Pancreas (tissue), 10 donors: Measurements from ENCODE around the gene S1PR3. TPM values are rescaled to one million over a fixed set of nuclear protein-coding genes. Genes with fewer than 3 reads are reported as not detected.

ENCODE experiments used
- ATAC-seq, 4 donors: fragments of 200-7000 bp; cut with Tn5 transposase; one replicate each; pipeline versions ENCODE4 v1.8.0 to v1.9.1; 2020; ENCODE audit warnings: mild to moderate bottlenecking in 4 of 4, moderate library complexity in 4 of 4
- DNase-seq, 6 donors: peaks; one replicate each; pipeline ENCODE4 v3.0.0-alpha.2; 2020
- FAIRE-seq: peaks from 2 replicates; lab custom pipeline; 2012; peaks lifted over from hg19 to GRCh38; lab: Jason Lieb, UNC
- H3K27ac ChIP-seq, 4 donors: fragments of 200-600 bp; sonication (generic); 1 replicate in 3 of 4; 2 replicates in 1 of 4; pipeline versions ENCODE4 v1.5.0 to v1.8.0; 2020
- H3K27me3 ChIP-seq, 4 donors: fragments of 200-600 bp; one replicate each; pipeline ENCODE4 v1.8.0; 2021
- H3K36me3 ChIP-seq, 3 donors: fragments of 200-600 bp; sonication (generic) in 1 of 3; one replicate each; pipeline versions ENCODE4 v1.5.0 to v1.8.0; 2020 to 2021
- H3K4me1 ChIP-seq, 3 donors: fragments of 200-600 bp; one replicate each; pipeline ENCODE4 v1.8.0; 2021
- H3K4me3 ChIP-seq, 4 donors: fragments of 200-600 bp; sonication (generic) in 2 of 4; one replicate each; pipeline versions ENCODE4 v1.5.0 to v1.8.0; 2020 to 2021
- H3K9me3 ChIP-seq, 4 donors: fragments of 200-600 bp; one replicate each; pipeline ENCODE4 v1.8.0; 2021
- WGBS, 2 donors: extraction: QIAGEN DNeasy Blood & Tissue Kit; methylation state at CpG; one replicate each; pipeline ENCODE4 v1.1.7; 2013; 5-methylcytosine and 5-hydroxymethylcytosine counted together
- intact Hi-C, 3 donors: fragments of 100-400 bp; cut with DNase I; formaldehyde crosslinking; loops; one replicate each; pipeline versions ENCODE4 v1.11.1 to v1.14.2; 2022
- polyA plus RNA-seq, 2 donors: library from polyadenylated mRNA; stranded (reverse); fragments of 200-250 nt; gene quantifications; one replicate each; pipeline ENCODE4 v1.2.3, GENCODE V29; 2013
- total RNA-seq, 6 donors: library from RNA; stranded (reverse); fragmentation: NEBNext Ultra II Directional in 4 of 6; extraction: Animal tissue kit (Norgen Biotek cat#: 25700) in 4 of 6; gene quantifications; one replicate each; pipeline versions ENCODE4 v1.2.1 to v1.2.4, GENCODE V29; 2021 to 2023
- TF ChIP-seq, protein P1 (sequence below), 4 donors: fragments of 200-600 bp; sonication (generic) in 3 of 4; IDR thresholded peaks; one replicate each; pipeline versions ENCODE4 v1.5.0 to v1.8.0; 2021; ENCODE audit warnings: antibody characterized with exemption in 4 of 4
- donor health status: healthy with polysubstance abuse.
- donor health status: DM: no; HTN: no; CAD: no; lungs with moderate emphysema.
- donor health status: DM: no; HTN: no; CAD: no.
- donor health status: control.
- donor health status: control.
- donor health status: Bipolar disorder and iron deficiency.
- donor health status: DM: yes; HTN: yes; CAD: no.
- donor health status: DM: no; HTN: no; CAD: no.
- donor health status: DM: no; HTN: no; CAD: no.
- donor health status: DM: yes; HTN: yes; CAD: no.

S1PR3 gene
- total and polyA plus RNA-seq, 8 donors = 1.4 to 4.1 (median 2.2) TPM

DNA sequence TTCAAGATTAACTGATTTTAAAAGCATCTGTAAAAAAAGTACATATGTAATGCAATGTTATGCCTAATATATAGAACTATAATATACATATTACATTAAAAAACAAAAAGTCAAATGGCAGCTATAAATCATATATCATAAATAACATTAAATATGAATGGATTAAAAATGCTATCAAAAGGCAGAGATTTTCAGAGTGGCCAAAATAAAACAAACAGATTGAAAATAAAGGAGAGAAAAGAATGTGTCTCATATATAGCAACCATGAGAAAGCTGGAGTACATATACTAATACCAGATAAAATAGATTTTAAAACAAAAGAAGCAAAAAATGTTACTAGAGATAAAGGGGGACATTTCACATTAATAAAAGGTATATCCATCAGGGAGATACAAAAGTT is 38.5 kb downstream of the S1PR3 start:
- H3K4me3 ChIP-seq = no peak overlapping the region
- no peaks in the 10 kb centered on the region for H3K4me1 ChIP-seq
- DNase-seq (no peak), ATAC-seq (no peak), FAIRE-seq (peak; percentile 5)
- no peaks in the 10 kb centered on the region for H3K9me3 ChIP-seq
- TF ChIP-seq, protein P1, sequence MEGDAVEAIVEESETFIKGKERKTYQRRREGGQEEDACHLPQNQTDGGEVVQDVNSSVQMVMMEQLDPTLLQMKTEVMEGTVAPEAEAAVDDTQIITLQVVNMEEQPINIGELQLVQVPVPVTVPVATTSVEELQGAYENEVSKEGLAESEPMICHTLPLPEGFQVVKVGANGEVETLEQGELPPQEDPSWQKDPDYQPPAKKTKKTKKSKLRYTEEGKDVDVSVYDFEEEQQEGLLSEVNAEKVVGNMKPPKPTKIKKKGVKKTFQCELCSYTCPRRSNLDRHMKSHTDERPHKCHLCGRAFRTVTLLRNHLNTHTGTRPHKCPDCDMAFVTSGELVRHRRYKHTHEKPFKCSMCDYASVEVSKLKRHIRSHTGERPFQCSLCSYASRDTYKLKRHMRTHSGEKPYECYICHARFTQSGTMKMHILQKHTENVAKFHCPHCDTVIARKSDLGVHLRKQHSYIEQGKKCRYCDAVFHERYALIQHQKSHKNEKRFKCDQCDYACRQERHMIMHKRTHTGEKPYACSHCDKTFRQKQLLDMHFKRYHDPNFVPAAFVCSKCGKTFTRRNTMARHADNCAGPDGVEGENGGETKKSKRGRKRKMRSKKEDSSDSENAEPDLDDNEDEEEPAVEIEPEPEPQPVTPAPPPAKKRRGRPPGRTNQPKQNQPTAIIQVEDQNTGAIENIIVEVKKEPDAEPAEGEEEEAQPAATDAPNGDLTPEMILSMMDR (IDR thresholded peaks at IDR 0.05) = no peak
- no peaks in the 10 kb centered on the region for H3K27me3 ChIP-seq
- H3K27ac ChIP-seq = no peak overlapping the region
- intact Hi-C loops = no loop called here
- H3K36me3 ChIP-seq = no peaks in the 10 kb centered on the region

DNA sequence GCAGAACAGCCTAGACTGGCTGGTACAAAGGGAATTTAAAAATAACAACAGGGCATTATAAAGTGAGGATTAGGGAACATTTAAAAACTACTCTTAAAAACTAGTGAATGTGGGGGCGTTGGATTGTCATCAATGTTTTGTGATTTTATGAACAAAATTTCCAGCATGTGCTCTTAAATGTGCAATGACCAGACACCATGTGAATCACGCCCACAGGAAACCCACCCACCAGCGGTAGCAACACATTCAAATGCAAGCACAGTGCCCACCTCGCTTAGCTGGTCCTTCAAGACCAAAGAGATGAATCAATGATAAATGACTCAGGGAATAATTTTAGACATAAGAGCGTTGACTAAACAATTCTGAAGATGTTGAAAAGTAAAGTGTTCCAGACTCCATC is 40.9 kb downstream of the S1PR3 start:
- ATAC-seq = no peak
- H3K4me3 ChIP-seq = no peak overlapping the region
- 84 to 85% methylated on average over 5 of the region's 5 CpGs for whole genome bisulfite sequencing, 2 donors
- no peaks in the 10 kb centered on the region for H3K36me3 ChIP-seq
- no peaks in the 10 kb centered on the region for H3K27me3 ChIP-seq
- H3K4me1 ChIP-seq = no peaks in the 10 kb centered on the region
- intact Hi-C loops = no loop called here
- no peak for FAIRE-seq
- TF ChIP-seq, protein P1 (IDR thresholded peaks at IDR 0.05) = no peak
- no peaks in the 10 kb centered on the region for H3K9me3 ChIP-seq
- DNase-seq = no peak
- no peak overlapping the region for H3K27ac ChIP-seq

DNA sequence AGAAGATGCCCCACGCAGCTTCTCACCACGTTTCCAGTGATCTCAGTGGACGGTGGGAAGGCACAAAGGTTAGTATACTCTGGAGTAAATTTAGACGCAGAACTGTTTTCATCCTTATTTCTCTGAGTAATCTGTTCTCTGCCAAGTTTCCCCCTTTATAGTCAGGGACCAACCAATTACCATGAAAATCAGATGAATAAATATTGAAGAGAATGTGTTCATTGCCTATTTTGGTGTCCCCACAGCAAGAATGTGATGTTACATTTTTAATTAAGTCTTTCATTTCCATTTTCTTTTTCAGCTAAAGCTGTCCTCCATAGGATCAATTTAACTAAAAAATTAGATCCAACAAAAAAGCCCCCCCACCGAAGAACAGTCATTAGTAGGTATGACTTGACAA is 41.4 kb downstream of the S1PR3 start:
- 75 to 80% methylated on average over 5 of the region's 5 CpGs for WGBS, 2 donors
- TF ChIP-seq, protein P1 (IDR thresholded peaks at IDR 0.05) = no peak
- H3K36me3 ChIP-seq = no peaks in the 10 kb centered on the region
- no peak overlapping the region for H3K27ac ChIP-seq
- ATAC-seq (no peak), DNase-seq (no peak), FAIRE-seq (no peak)
- intact Hi-C loops = no loop called here
- no peak overlapping the region for H3K4me3 ChIP-seq
- no peaks in the 10 kb centered on the region for H3K9me3 ChIP-seq
- H3K27me3 ChIP-seq = no peaks in the 10 kb centered on the region
- no peaks in the 10 kb centered on the region for H3K4me1 ChIP-seq

DNA sequence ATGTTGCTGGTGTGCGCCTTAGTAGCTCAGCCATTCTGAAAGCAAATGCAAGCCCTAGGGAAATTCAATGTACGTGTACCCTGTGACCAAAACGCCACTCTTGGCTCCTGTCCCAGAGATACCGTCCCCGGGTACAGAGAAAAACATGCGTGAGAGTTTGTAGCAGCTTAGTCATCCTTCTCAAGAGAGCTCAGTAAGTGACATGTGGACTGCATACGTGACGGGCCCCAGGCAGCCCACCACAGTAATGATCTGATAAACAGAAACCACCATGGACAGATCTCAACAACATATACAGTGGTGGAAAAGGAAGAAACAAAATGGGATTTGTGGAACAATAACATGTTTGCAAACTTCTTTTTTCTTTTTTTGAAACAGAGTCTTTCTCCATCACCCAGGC is 45.1 kb downstream of the S1PR3 start:
- Histone ChIP-seq H3K4me1 (no peaks in the 10 kb centered on the region), H3K9me3 (no peaks in the 10 kb centered on the region), H3K4me3 (no peak overlapping the region), H3K27ac (no peak overlapping the region), H3K27me3 (no peaks in the 10 kb centered on the region), H3K36me3 (no peaks in the 10 kb centered on the region)
- TF ChIP-seq, protein P1 (IDR thresholded peaks at IDR 0.05) = no peak
- FAIRE-seq (no peak), DNase-seq (no peak), ATAC-seq (no peak)
- intact Hi-C loops = no loop called here
- WGBS, 2 donors = 73 to 74% methylated on average over 8 of the region's 8 CpGs

DNA sequence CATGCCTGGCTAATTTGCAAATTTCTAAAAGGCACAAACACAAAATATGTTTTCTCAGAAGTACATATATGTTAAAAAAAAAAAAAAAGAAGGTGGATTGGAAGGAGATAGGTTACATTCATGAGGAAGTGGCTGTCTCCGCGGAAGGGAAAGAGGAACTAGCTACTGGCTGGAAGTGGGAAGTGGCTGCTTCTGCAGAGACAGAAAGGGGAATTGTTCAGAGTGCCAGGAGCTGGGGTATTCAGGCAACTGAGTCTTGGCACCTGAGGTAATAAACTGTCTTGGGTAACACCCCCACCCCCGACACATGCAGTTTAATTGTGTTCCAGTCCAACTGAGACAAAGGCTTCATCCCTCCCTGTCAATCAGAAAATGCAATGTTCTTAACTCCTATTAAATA is 45.6 kb downstream of the S1PR3 start:
- ATAC-seq (peak in 2 of 4 donors; percentile 52 to 69), DNase-seq (no peak), FAIRE-seq (no peak)
- TF ChIP-seq, protein P1 (IDR thresholded peaks at IDR 0.05) = no peak
- Histone ChIP-seq H3K9me3 (no peaks in the 10 kb centered on the region), H3K4me3 (no peak overlapping the region), H3K36me3 (no peaks in the 10 kb centered on the region), H3K27me3 (no peaks in the 10 kb centered on the region), H3K27ac (no peak overlapping the region), H3K4me1 (no peaks in the 10 kb centered on the region)
- intact Hi-C loops = no loop called here
- WGBS, 2 donors = 75 to 89% methylated on average over 3 of the region's 3 CpGs
